T follicular helper cell (primary cell): Measurements from ENCODE around the gene TNRC6C.
"Not testable (repeated sequence)": the region's sequence is repeated elsewhere in the genome, so short reads cannot be mapped to it uniquely, and the experiment has no call there.

ENCODE experiments used
- DNase-seq: peaks from one replicate; pipeline ENCODE4 v3.0.0-alpha.2; 2020; ENCODE audit warnings: low read depth

TNRC6C gene

DNA sequence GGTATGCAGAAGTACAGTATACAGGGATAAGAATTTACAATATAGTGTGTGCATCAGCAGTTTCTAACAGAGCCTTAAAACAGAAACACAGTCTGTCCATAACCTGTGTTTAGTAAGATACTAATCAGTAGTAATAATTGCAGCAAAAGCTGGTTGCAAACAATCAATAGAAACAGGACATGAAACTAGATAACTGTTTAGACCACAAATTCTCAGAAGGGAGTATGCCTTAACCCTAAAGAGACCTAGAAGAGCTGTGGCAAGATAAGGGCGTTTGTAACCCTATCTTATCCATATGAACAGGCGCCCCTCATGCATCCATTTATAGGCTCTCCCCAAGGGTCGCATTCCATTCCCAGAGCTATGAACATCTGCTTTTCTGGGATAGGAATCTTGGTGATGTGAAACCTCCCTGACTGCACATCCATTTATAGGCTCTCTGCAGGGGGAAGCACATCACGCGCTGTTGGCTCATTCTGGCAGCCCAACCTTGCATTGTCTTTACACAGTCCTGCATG lies 123.9 kb downstream of the TNRC6C start:
- DNase-seq = not testable (repeated sequence)

DNA sequence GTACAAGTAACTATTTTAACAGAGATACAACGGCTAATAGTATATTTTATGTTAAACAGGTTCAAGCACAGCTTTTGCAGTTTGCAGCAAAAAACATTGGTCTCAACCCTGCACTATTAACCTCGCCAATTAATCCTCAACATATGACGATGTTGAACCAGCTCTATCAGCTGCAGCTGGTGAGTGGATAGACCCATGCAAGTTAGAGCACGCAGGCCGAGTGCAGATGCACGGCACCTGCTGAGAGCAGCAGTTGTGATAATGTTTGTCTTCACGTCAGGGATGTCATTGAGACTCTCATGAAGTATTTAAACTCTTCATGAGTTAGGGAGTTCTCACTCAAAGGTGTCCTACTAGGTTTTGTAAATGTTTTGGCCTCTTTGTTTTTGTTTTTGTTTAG lies 124.5 kb downstream of the TNRC6C start:
- DNase-seq = no peak

DNA sequence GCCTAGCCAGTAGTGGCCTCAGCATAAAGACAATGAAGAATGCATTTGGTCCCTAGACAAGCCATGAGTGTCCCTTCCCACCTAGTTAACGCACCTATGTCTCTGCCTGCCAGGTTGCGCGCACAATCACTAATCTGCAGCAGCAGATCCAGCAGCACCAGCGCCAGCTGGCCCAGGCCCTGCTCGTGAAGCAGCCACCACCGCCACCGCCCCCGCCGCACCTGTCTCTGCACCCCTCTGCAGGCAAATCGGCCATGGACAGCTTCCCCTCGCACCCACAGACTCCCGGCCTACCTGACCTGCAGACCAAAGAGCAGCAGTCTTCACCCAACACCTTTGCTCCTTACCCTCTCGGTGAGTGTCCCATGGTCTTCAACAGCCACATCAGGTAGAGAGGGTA lies 128.2 kb downstream of the TNRC6C start:
- DNase-seq = no peak

DNA sequence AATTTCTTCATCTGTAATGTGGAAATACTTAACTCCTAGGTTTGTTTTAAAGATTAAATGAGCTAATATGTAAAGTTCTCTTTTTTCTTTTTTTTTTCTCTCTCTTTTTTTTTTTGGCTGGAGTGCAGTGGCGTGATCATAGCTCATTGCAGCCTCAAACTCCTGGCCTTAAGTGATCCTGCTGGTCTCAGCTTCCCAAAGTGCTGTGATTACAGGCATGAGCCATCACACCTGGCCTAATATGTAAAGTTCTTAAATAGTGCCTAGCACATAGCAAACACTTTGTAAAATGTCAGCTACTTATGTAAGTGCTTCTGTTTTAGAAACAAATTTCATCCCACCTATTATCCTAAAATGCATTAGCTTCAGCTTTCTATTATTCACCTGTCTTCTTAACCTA lies 130.0 kb downstream of the TNRC6C start:
- DNase-seq = no peak

DNA sequence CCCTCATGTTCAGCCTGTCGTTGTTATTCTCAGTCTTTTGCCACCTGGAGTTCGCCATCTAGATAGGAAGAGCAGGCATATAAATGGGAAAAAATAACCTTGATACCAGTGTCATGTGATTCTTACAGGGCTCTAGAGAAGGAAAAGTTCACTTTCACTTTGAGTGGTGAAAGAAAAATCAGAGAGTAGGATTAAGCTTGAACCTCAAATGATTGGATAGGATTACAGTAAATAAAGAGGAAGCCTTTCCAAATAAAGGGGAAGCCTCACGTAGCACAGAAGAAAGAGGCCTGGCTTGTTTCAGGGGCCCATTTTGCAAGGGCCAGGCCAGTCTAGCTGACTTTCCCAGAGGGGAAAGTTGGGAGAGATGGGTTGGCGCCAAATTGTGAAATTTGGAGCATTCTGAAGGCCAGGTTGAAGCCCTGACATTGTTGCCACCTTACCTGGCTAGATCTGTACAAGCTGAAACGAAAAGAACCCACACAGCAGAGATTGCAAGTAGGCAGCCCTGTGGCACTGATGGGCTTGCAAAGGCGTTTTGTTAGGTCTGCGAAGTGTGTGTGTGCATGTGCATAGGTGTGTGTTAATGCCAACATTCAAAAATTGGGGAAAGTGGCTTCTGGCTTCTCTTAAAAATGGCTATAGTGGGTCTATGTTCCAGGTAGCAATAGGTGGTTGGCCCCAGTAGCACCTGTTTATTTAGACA lies 131.2 kb downstream of the TNRC6C start:
- DNase-seq = no peak

DNA sequence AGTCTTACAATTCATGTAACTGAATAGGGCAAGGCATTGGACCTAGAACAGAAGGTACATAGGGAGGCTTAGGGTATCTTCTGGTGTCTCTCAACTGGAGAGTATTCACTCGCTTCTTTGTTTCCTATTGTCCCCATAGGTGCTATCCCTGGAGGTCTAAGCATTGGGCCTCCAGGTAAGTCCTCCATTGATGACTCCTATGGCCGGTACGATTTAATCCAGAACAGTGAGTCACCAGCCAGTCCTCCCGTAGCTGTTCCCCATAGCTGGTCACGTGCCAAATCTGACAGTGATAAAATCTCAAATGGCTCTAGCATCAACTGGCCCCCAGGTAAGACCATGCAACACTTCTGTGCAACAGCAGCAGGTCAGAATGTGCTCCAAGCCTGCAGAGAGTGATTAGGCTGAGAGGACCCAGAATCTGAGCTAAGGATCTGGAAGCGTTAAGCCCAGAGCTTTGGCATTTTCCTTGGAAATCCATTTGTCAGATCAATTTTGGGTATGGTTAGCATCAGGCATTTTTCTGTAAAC lies 134.4 kb downstream of the TNRC6C start:
- DNase-seq = no peak

DNA sequence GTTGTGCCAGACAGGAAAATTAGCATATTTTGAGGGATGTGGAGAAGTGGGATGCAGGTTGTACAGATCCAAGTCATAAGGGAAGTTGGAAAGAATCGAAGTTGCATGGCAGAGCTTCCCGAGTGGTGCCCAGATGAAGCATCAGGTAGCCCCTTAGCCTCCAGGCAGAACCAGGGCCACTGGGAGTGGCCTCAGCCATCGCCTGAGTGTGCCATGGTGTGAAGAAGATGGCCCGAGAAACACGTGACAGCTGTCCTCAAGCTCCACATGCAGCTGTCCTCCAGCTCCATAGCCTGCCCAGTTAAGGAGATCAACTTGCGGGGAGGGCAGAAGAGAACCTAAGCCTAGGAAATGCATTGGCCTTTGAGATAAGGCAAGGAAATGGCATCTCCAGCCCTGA lies 136.5 kb downstream of the TNRC6C start:
- DNase-seq = no peak

DNA sequence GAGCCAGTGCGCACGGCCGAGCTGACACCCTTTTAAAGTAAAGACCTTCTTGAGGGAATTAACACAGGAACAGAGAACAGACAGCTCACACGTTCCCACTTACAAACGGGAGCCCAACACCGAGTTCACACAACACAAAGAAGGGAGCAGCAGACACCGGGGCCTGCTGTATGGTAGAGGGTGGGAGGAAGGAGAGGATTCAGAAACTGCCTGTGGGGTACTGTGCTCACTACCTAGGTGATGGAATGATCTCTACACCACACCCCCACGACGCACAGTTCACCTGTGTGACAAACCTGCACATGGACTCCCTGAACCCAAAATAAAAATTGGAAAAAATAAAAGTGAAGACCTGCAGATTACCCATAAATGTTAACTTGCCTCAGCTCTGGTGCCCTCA lies 137.6 kb downstream of the TNRC6C start:
- DNase-seq = no peak

DNA sequence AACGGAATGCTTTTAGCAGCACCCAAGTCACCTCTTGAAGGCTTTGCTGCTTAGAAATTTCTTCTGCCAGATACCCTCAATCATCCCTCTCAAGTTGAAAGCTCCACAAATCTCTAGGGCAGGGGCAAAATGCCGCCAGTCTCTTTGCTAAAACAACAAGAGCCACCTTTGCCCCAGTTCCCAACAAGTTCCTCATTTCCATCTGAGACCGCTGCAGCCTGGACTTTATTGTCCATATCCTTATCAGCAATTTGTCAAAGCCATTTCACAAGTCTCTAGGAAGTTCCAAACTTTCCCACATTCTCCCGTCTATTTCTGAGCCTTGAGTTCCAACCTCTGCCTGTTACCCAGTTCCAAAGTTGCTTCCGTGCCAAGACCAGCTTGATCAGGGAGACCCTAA lies 142.6 kb downstream of the TNRC6C start:
- no peak for DNase-seq

DNA sequence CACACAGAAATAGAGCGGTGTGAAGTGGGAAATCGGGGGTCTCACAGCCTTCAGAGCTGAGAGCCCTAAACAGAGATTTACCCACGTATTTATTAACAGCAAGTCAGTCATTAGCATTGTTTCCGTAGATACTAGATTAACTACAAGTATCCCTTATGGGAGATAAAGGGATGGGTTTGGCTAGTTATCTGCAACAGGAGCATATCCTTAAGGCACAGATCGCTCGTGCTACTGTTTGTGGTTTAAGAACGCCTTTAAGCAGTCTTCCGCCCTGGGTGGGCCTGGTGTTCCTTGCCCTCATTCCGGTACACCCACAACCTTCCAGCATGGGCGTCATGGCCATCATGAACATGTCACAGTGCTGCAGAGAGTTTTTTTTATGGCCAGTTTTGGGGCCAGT lies 143.0 kb downstream of the TNRC6C start:
- no peak for DNase-seq

DNA sequence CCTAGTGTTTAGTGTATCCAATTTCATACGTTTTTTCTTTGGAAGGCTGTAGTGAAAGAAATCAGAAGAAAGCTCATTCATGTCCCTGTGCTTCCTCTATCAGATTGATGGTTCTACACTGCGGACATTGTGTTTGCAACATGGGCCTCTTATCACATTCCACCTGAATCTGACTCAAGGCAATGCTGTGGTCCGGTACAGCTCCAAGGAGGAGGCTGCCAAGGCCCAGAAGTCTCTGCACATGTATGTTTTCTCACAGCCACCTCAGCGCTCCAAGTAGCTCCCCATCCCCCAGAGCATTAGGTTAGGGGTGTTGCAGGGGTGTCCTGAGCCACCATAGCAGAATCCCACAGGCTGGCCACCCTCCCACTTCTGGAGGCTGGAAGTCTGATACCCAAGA lies 144.8 kb downstream of the TNRC6C start:
- DNase-seq = no peak

DNA sequence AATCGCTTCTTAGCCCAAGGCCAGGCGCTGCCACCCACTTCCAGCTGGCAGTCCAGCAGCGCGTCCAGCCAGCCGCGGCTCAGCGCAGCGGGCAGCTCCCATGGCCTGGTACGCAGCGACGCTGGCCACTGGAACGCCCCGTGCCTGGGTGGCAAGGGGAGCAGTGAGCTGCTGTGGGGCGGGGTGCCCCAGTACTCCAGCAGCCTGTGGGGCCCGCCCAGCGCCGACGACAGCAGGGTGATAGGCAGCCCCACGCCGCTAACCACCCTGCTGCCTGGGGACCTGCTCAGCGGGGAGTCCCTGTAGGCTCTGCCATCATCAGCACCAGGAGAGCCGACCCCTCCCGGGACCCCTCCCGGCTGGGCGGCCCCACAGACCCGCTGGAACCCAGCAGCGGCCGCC lies 146.0 kb downstream of the TNRC6C start:
- no peak for DNase-seq

DNA sequence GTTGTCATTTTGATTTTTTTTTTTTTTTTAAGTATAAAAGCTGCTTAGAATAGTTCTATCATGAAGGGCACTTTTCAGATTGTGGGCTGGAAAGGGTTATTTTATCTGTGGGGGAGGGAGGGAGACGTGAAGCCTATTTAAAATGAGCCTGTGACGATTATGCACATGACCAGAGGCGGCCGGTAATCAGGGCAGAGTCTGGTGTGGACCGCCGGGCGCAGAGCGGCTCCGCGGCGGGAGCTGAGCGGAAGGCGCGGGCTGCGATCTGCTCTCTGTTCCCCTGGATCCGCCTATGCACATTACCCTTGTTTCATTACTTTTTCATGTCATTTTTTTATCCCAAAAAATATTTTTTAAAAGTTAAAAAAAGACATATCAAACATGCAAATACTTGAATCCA lies 146.6 kb downstream of the TNRC6C start:
- no peak for DNase-seq

DNA sequence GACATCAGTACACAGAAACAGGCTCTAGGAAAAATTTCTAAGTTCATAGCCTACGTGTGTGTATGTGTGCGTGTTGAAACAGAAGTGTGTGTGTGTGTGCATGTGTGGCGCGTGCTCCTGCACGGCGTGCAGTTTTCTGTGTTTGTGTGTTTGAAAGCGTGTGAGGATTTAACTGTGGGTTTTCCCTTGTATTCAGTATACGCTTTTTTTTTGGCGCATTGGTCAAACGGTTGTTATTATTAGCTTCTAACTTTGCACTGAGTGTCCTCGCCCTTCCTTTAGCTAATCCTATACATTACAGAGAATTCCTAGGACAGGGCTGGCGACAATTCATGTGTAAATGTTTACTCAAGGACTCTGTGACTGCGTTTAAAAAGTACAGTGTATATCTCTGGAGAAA lies 147.0 kb downstream of the TNRC6C start:
- no peak for DNase-seq

DNA sequence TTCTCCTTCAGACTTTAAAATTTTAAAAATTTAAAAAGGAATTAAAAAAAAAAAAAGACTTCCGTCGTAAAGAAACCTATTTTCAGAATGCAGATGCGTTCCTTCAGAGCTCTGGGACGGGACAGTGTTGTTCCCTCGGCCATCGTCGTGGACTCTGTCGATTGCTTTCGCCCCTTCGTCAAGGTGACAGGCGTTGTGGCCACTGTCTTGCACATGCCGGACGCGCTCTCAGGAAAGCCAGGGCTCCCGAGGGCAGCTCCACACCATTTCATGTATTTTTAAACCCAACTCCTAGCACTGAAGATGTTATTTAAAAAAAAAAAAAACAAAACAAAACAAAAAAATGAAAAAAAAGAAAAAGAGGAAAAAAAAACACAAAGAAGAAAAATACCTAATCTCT lies 147.7 kb downstream of the TNRC6C start:
- DNase-seq = no peak

DNA sequence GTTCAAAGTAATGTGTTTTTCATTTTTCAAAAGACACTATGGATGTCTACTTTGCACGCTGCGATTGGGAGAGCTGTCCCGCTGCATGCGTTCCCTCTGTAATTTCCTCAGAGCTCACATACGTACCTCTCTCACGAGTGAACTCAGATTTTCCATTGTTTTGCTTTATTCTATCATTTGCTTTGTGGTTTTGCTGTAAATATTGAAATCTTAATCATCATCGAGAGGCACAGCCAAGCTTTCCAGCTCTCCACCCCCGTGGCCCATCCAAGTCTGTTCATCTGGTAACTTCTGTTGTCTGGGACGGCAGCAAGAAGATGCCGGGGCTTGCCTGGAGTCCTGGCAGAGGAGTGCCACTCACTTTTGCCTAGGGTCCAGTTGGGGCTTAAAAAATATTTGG lies 149.0 kb downstream of the TNRC6C start:
- no peak for DNase-seq

DNA sequence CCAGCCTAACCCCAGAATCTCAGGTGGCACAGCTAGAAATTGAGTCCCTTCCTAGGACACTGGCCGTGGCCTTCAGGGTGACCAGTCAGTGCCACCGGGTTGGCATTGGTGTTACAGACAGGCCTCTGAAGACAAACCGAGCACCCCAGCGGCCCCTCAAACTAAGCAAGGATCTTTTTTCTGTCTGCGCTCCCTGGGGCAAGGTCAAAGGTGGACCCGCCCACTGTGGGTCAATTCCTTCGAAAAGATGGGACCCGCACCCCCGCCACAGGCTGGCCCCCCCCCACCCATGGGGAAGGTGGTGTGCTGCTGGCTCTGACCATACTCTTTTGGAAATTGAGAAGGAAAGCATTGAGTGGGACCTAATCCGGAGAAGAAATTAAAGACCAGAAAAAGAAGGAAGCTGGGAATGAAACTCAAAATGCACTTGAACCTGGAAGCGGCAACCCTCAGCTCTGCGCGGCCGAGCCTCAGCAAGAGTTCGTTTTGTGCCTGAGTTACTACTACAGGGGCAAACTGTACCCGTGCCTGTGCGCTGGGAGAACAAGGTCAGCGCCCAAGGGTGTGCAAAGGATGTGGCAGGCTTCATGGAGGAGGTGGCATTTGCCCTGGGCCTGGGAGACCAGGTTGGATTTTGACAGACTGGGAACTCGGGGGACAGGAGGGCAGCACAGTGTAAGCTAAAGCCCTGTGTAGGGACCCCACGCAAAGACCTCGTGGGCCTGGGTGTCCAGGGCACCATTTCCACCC lies 149.6 kb downstream of the TNRC6C start:
- no peak for DNase-seq

DNA sequence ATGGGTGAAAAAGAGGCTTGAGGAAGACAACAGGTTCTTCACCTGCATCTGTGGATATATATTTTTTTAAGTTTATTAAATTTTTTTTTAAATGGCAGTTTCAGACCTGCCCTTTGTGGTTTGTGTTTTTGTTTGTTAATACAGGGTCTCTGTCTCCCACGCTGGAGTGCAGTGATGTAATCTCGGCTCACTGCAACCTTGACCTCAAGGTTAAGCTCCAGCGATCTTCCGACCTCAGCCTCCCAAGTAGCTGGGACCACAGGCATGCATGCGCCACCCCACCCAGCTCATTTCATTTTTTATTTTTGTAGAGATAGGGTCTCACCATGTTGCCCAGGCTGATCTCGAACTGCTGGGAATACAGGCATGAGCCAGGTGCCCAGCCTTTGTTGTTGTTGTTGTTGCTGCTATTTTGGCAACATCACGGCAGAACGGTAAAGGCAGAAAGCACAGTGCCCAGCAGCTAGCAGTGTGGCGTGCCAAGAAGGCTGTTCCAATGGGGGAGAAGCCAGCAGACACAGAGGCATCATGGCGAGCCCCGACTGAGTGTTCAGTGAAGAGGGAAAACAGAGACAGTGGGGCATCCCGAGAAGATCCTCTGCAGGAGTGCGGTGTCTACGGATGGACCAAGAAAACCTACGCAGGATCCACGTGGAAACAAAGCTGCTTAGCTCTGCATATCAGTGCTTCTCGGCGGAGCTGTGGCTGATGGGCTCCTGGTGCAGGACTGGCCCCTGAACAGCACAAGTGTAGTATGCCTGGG lies 150.4 kb downstream of the TNRC6C start:
- no peak for DNase-seq

DNA sequence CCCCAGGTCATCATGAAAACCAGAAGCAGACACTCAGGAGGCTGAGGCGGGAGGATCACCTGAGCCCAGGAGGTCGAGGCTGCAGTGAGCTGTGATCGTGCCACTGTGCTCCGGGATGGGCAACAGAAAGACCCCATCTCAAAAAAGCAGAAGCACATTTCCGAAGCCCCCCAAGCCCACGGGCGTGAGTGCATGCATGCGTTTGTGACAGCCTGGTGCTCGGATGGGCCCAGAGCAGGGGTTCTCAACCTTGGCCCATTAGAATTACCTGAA lies 150.9 kb downstream of the TNRC6C start:
- DNase-seq = no peak

DNA sequence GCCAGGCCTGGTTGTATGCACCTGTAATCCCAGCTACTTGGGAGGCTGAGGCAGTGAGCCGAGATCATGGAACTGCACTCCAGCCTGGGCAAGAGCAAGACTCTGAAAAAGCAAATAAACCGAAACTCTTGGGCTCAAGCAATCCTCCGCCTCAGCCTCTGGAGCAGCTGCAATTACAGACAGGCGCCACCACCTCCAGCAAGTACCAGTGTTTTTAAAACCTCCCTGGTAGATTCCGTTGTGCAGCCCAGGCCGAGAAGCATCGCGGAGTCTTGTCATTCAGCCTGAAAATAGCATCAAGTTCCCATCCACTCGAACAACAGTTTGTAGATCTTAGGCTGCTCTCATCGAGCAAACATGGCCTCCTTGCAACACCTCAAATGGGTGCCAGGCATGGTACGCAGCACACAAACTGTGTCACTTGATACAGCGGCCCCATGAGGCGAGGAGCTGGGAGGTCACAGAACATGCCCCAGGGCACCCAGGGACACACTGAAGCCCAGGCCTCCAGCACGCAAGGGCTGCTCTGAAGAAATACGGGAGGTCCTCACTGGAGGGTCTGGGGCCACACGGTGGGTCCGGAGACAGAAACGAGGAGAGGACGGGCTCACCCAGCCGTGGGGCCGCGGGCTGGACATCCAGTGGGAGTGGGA lies 152.0 kb downstream of the TNRC6C start:
- no peak for DNase-seq

DNA sequence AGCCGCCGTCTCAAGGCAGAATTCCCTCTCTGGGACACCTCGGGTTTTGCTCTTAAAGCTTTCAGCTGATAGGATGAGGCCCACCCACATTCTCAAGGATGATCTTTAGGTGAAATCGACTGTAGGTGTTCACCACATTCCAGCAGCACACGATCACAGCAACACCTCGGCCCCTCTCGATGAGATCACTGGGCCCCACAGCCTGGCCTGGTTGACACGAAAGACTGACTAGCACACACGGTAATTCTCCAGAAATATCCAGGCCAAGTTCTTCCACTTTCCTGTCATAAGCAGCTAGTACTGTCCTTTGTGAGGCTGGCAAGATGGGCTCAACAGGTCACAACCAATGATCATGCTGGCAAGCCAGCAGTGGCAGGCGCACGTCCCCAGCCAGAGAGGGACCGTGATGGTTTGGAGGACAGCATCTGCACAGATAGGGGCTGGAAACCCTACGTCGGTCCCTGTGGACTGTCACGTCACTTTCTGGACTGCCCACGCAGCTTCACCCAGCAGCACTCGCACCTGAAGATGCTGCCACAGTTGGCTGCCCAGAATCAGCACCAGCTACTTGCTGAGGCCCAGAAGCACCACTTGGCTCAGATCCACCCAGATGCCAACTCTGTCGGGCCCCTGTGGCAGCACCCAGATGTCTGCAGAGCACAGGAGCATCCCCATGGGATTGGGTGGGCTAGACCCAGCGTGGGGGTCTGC lies 152.7 kb downstream of the TNRC6C start:
- DNase-seq = no peak
